Common myeloid progenitor, CD34-positive (primary cell): Measurements from ENCODE around the gene DOCK1.

Experiments
- CTCF ChIA-PET: fragments of 350-600 bp; sonication (Branson Sonifier 250); formaldehyde crosslinking; loops from one replicate; lab custom pipeline; 2021; ENCODE audit warnings: antibody characterized with exemption; lab: Charles Lee
- POLR2A ChIA-PET: fragments of 350-600 bp; sonication (Branson Sonifier 250); formaldehyde crosslinking; loops from one replicate; lab custom pipeline; 2021; ENCODE audit warnings: antibody characterized with exemption; lab: Charles Lee
- DNase-seq, 3 donors: peaks; one replicate each; pipeline versions ENCODE4 v3.0.0 to v3.0.0-alpha.2; 2013
- H3K27ac ChIP-seq, 2 experiments: 1 replicate in 1 of 2; 2 replicates in 1 of 2; pipeline ENCODE4 v1.7.0; 2013; ENCODE audit warnings: inconsistent platforms in 2 of 2, low read length in 2 of 2, mild to moderate bottlenecking in 2 of 2, low read depth in 1 of 2, moderate library complexity in 1 of 2; ENCODE audit not compliant: severe bottlenecking in 2 of 2, insufficient read depth in 1 of 2, poor library complexity in 1 of 2
- H3K27me3 ChIP-seq, 5 experiments: replicated peaks in 2 of 5; 1 replicate in 3 of 5; 2 replicates in 2 of 5; pipeline versions ENCODE4 v1.6.1 to v1.7.0; 2013; ENCODE audit warnings: low read length in 4 of 5, mild to moderate bottlenecking in 2 of 5, moderate library complexity in 2 of 5, inconsistent platforms in 1 of 5; ENCODE audit not compliant: insufficient read depth in 5 of 5, control insufficient read depth in 4 of 5
- H3K36me3 ChIP-seq, 4 experiments: 1 replicate in 2 of 4; 2 replicates in 2 of 4; pipeline versions ENCODE4 v1.6.1 to v1.7.0; 2013; ENCODE audit warnings: low read length in 3 of 4, control low read depth in 1 of 4, mild to moderate bottlenecking in 1 of 4; ENCODE audit not compliant: control insufficient read depth in 4 of 4, insufficient read depth in 4 of 4
- H3K4me1 ChIP-seq, 4 experiments: 1 replicate in 3 of 4; 2 replicates in 1 of 4; pipeline versions ENCODE4 v1.6.1 to v1.7.1; 2013; ENCODE audit warnings: low read length in 3 of 4, mild to moderate bottlenecking in 3 of 4, control low read depth in 1 of 4, inconsistent platforms in 1 of 4, moderate library complexity in 1 of 4; ENCODE audit not compliant: control insufficient read depth in 4 of 4, insufficient read depth in 4 of 4; ENCODE audit errors: control extremely low read depth in 1 of 4
- H3K4me3 ChIP-seq, 7 experiments: 1 replicate in 4 of 7; 2 replicates in 3 of 7; pipeline versions ENCODE4 v1.5.1 to v1.7.0; 2013; ENCODE audit warnings: mild to moderate bottlenecking in 7 of 7, low read length in 6 of 7, moderate library complexity in 6 of 7, inconsistent platforms in 2 of 7, low read depth in 2 of 7, control low read depth in 1 of 7; ENCODE audit not compliant: insufficient read depth in 4 of 7, control insufficient read depth in 1 of 7; ENCODE audit errors: extremely low read depth in 1 of 7
- H3K9me3 ChIP-seq, 5 experiments: 1 replicate in 4 of 5; 2 replicates in 1 of 5; pipeline versions ENCODE4 v1.6.1 to v1.7.1; 2013; ENCODE audit warnings: low read length in 4 of 5, mild to moderate bottlenecking in 2 of 5, inconsistent platforms in 1 of 5, low read depth in 1 of 5, moderate library complexity in 1 of 5; ENCODE audit not compliant: control insufficient read depth in 4 of 5, insufficient read depth in 2 of 5; ENCODE audit errors: control extremely low read depth in 1 of 5
- WGBS: methylation state at CpG from one replicate; pipeline ENCODE4 v1.1.5; 2013; ENCODE audit not compliant: insufficient coverage; 5-methylcytosine and 5-hydroxymethylcytosine counted together

DOCK1 gene

DNA sequence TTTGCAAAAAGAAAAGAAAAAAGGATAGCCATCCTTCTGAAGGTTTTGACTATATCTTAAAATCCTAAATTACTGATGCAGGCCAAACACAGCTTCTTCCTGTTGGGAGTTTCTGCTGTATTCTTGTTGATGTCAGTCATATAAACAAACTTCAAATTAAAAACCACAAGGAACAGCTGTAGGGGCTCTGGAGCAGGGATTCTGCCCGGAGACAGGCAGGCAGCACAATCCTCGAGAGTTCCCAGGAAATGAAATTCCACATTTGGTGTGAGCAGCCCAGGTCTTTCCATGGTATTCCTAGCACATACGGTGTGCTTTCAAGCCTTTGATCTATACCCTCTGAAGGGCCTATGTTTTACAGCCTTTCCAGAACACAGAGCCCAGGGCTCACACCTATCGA, 248.0 kb downstream of the DOCK1 start:
- Histone ChIP-seq H3K36me3 (peaks cover 0 to 2% (median 0%) of the 10 kb centered on the region in 4 experiments), H3K4me3 (no peak overlapping the region), H3K9me3 (no peaks in the 10 kb centered on the region), H3K27ac (no peak overlapping the region), H3K4me1 (peaks cover 0 to 1% (median 0%) of the 10 kb centered on the region in 4 experiments), H3K27me3 (no peaks in the 10 kb centered on the region)
- 98% methylated on average over 4 of the region's 4 CpGs for WGBS
- no peak for DNase-seq
- ChIA-PET POLR2A (interaction anchor here (0.5 kb wide), 1 partner anchor 289 kb away, joined by 4 read pairs; no protein-coding TSS in a partner anchor), CTCF (interaction anchor here (0.6 kb wide), 1 partner anchor 1488 kb away, joined by 3 read pairs; no protein-coding TSS in a partner anchor)

DNA sequence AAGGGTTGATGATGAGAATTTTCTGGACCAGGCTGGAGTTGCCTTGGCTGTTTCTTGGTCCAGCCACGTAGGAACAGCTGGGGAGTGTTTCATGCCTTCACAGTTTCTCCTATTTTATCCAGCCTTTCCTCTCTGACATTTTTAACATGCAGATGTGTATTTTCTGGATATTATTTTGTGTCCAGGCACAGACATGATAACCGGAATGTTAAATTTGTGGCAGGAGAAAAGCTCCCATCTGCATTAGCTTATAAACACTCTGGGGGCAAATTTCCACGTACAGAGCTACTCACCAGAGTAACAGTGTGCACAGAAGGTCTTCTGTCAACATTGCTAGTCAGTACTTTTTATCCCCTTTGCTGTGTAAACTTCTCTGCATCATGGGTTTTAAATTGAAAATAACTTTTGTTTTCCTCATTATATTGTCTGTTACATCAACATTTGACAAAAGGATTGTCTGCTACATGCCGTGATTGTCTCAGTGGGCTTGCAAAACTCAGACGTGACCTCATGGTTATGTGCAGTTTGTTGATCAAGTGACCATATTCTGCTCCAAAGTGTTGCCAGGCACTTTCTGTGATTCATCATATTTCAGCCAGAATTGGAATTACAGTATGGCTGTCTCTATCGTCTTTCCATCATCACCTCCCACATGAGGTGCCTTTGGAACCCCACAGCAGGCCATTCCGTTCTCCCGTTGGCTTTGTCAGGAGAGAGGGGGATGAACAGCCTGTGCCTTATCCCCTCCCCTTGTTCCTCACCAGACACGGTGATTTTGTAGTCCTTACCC, 249.8 kb downstream of the DOCK1 start:
- H3K27me3 ChIP-seq: no peaks in the 10 kb centered on the region
- CTCF ChIA-PET: no interaction called here
- WGBS: 99% methylated on average over 8 of the region's 9 CpGs
- H3K27ac ChIP-seq: no peak overlapping the region
- H3K4me3 ChIP-seq: no peak overlapping the region
- no peaks in the 10 kb centered on the region for H3K36me3 ChIP-seq
- no peak for DNase-seq
- H3K9me3 ChIP-seq: no peaks in the 10 kb centered on the region
- no peaks in the 10 kb centered on the region for H3K4me1 ChIP-seq
- POLR2A ChIA-PET: interaction anchor here (0.6 kb wide), 1 partner anchor 314 kb away, joined by 3 read pairs; no protein-coding TSS in a partner anchor

DNA sequence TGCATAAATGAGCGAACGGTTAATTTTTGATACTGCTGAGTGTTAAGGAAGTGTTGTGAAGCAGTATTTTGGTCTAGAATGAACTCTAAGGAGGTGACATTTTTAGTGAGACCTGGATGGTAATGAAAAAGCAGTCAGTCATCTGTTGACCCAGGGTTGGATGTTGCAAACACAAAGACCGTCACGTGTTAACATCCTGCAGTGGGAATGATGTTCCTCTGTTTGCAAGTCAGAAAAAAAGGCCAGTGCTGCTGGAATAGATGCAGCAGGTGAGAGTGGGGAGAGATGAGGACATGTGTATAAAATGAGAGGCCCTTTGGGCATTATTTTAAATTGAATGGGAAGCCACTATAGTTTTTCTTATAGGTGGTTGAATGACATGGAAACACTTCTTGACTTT, 251.9 kb downstream of the DOCK1 start:
- ChIA-PET POLR2A (no interaction called here), CTCF (no interaction called here)
- H3K9me3 ChIP-seq: no peaks in the 10 kb centered on the region
- no peak overlapping the region for H3K27ac ChIP-seq
- H3K4me1 ChIP-seq: no peaks in the 10 kb centered on the region
- no peaks in the 10 kb centered on the region for H3K36me3 ChIP-seq
- 100% methylated on average over 4 of the region's 4 CpGs for WGBS
- no peak for DNase-seq
- H3K27me3 ChIP-seq: no peaks in the 10 kb centered on the region
- H3K4me3 ChIP-seq: no peak overlapping the region

DNA sequence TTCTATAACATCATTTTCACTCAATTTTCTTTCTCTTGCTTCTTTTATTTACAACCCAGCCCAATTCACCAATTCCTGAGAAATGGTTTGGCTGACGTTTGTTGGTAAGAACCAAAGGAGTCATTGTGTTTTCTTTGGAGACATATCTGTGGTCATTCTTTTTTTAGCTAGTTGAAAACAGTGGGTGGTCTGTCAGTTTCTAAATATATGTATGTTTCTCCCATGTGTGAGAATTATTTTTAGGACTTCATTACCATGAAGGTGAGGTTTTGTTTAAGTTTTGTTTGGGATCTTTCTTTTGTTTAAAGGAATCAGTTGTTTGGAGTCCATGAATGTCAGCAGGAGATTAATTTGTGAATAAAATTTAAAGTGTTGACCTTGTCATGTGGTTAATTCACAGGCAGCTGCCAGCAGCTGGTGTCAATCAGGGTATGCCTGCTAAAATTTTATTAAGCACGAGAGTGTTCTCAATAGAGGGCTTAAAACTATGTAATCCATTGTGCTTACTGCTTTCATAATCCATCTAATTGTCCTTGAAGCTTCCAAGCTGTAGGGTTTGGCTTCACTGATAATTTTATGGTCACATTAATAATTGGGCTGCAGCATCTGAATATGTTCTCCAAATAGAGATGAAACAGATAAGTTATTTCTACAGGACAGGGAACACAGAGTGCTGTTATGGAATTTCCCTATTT, 252.4 kb downstream of the DOCK1 start:
- Histone ChIP-seq H3K4me3 (no peak overlapping the region), H3K27me3 (no peaks in the 10 kb centered on the region), H3K27ac (no peak overlapping the region), H3K9me3 (no peaks in the 10 kb centered on the region), H3K36me3 (no peaks in the 10 kb centered on the region), H3K4me1 (no peaks in the 10 kb centered on the region)
- POLR2A ChIA-PET: no interaction called here
- 100% methylated on average over 1 of the region's 2 CpGs for WGBS
- DNase-seq: no peak
- CTCF ChIA-PET: no interaction called here

- H3K27ac ChIP-seq: no peak overlapping the region
- H3K36me3 ChIP-seq: no peaks in the 10 kb centered on the region
- no peak for DNase-seq
- no peaks in the 10 kb centered on the region for H3K4me1 ChIP-seq
- no peak overlapping the region for H3K4me3 ChIP-seq
- no peaks in the 10 kb centered on the region for H3K9me3 ChIP-seq
- ChIA-PET CTCF (no interaction called here), POLR2A (no interaction called here)
- H3K27me3 ChIP-seq: no peaks in the 10 kb centered on the region
- 100% methylated on average over 2 of the region's 2 CpGs for WGBS
These were observed 253.4 kb downstream of the DOCK1 start for GRCh38 chr10:127158662-127159061.

GRCh38 chr10:127159648-127160245, 254.5 kb downstream of the DOCK1 start:
- no peaks in the 10 kb centered on the region for H3K4me1 ChIP-seq
- over 99% methylated on average over 11 of the region's 13 CpGs for WGBS
- no peak for DNase-seq

DNA sequence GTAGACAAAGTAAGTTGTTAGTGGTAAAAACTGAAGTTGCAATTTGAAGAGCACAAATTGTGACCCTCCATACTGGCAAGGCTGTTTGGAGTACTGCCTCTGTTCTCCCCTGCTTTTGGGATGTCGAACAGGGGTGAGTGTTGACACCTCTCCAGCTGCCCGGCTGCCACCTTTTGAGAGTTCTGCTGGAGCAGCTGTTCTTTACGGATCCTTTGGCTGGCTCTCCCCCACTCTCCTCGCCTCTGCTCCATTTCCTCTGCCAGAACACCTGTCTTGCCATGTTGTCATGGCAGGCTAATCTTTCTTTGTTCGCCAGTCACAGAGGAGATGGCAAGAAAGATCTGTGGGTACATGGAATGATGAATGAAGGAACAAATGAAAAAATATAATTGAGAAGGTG, 256.3 kb downstream of the DOCK1 start:
- ChIA-PET CTCF (interaction anchor here (1.4 kb wide), 1 partner anchor 12 kb away, joined by 3 read pairs; no protein-coding TSS in a partner anchor), POLR2A (no interaction called here)
- H3K4me3 ChIP-seq: no peak overlapping the region
- no peaks in the 10 kb centered on the region for H3K27me3 ChIP-seq
- H3K36me3 ChIP-seq: no peaks in the 10 kb centered on the region
- 98% methylated on average over 3 of the region's 5 CpGs for WGBS
- no peak overlapping the region for H3K27ac ChIP-seq
- no peak for DNase-seq
- H3K9me3 ChIP-seq: no peaks in the 10 kb centered on the region
- no peaks in the 10 kb centered on the region for H3K4me1 ChIP-seq

More at GRCh38 chr10:127159648-127160245, 254.5 kb downstream of the DOCK1 start:
- Histone ChIP-seq H3K9me3 (no peaks in the 10 kb centered on the region), H3K4me3 (no peak overlapping the region), H3K36me3 (no peaks in the 10 kb centered on the region), H3K27ac (no peak overlapping the region), H3K27me3 (no peaks in the 10 kb centered on the region)
- CTCF ChIA-PET: no interaction called here
- POLR2A ChIA-PET: no interaction called here
